ENCODE data around the gene NRCAM.

DNA sequence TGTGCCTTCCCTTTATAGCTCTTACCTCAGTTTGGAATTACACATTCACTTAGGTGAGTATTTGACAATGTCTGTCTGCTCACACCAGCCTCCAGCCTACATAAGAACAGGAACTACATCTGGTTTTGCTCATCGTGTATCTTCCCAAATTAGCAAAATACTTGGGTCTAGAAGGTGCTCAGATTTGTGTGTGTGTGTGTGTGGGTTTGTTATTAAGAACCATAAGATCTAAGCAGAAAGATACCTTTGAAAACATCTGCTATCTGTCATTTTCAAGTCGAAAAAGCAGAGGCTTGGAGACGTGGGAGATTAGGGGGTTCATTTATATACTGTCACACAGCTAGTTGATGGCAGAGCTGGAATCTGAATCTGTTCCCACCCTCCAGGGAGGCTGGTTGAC lies 311.3 kb downstream of the NRCAM start:
- TF ChIP-seq, protein P1, sequence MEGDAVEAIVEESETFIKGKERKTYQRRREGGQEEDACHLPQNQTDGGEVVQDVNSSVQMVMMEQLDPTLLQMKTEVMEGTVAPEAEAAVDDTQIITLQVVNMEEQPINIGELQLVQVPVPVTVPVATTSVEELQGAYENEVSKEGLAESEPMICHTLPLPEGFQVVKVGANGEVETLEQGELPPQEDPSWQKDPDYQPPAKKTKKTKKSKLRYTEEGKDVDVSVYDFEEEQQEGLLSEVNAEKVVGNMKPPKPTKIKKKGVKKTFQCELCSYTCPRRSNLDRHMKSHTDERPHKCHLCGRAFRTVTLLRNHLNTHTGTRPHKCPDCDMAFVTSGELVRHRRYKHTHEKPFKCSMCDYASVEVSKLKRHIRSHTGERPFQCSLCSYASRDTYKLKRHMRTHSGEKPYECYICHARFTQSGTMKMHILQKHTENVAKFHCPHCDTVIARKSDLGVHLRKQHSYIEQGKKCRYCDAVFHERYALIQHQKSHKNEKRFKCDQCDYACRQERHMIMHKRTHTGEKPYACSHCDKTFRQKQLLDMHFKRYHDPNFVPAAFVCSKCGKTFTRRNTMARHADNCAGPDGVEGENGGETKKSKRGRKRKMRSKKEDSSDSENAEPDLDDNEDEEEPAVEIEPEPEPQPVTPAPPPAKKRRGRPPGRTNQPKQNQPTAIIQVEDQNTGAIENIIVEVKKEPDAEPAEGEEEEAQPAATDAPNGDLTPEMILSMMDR (IDR thresholded peaks at IDR 0.05): no peak
- TF ChIP-seq POLR2AphosphoS5 (IDR thresholded peaks at IDR 0.05): no peak

All from gastroesophageal sphincter (tissue), 3 donors.